ENCODE data around the gene ERFL. TPM values are rescaled to one million over a fixed set of nuclear protein-coding genes. Genes with fewer than 3 reads are reported as not detected.

The ERFL gene
- 0.20 to 0.39 TPM (median 0.30 TPM) in 5 replicates for total RNA-seq (2022; extraction: Qiagen RNA extraction)

GRCh38 chr19:41928221-41928683, at the start of gene ERFL:
Gene ERFL, minus strand, starts transcription at chr19:41928449. Its CDS starts 15,530 bp downstream, at chr19:41912919.

DNA sequence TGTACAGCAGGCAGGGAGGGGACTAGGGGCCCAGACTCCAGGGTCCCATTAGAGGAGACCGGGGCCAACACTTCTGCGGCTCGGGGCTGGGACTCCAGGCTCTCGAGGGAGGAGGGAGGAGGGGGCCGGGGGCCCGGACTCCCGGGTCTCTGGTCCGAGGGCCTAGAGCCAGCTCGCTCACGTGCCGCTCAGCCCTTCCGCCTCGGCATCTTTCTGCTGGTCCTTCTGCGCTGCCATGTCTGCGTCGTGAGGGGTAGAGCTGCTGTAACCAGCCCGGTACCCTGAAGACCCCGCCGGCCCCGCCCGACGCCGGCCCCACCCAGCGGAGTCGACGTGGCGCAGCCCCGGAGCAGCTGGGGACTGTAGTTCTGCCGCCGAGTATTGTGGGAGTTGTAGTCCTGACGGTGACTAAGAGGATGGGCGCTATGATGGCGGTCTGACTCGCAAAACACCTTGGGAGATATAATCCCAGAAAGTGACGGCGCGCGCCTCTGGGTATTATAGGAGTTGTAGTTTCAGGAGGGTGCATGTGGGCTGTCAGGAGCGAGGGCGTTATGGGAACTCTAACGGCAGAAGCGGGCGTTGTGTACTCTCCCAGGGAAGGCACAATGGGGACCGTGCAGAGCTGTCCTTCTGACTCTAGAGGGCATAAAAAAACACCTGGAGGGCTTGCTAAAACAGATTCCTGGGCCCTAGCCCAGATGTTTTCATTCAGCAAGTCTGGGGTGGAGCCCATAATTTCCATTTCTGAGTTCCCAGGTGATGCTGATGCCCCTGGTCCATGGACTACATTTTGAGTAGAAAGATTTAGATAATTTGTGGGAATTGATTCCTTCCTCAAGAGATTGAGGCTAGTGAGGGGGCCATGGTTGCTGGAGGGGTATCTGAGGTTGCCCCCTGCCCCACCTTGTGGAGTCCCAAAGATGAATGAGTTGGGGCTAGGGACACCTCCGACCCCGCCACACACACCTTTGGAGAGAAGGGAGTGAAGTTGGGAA, 31.1 kb upstream of the ERFL start, which contains the start of gene RABAC1:
Gene RABAC1, minus strand, starts transcription at position 266 of the 998 bp plus-strand sequence. Its CDS starts 29 bp downstream, at position 237.

DNA sequence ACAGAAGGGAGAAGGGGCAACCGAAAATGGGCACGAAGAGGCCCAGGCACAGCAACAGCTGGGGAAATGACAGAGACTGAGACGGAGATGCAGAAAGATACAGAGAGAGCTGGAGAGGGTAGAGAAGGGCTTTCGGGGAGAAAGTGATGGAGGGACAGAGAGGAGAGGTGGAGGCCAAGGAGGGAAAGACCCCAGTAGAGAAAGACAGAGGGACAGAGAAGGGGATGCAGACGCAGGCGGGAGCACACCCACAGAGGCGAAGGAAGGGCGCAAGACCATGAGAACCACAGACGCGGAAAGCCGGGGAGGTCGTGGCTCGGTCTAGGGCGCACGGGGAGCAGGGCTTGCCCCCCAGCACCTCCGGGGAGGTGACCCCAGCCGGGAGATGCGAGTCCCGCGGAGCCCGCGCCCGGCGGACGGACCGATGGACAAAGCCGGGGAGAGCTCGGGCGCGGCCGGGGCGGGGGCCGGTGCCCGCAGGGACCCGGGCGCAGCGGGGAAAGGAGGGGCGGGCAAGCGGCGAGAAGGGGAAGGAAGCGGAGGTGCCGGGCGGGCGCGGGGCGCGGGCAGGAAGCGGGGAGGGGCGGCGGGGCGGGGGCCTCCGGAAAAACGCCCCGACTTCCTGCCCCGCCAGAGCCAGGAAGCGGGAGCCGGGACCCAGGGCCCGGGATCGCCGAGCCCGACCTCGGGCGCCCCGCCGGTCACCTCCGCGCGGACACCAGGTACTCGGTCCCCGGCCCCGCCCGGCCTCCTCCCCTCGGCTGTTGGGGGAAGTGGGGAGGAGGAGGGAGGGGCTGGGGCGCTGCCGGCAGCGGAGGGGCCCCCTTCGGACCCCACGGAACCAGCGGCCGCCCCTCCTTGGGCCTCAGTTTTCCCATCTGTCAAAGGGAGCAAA, 45.4 kb downstream of the ERFL start, which contains the start of gene ARHGEF1:
Gene ARHGEF1, plus strand, starts transcription at position 617 of the 895 bp plus-strand sequence. CDS start 4,899 bp downstream, outside the sequence.

DNA sequence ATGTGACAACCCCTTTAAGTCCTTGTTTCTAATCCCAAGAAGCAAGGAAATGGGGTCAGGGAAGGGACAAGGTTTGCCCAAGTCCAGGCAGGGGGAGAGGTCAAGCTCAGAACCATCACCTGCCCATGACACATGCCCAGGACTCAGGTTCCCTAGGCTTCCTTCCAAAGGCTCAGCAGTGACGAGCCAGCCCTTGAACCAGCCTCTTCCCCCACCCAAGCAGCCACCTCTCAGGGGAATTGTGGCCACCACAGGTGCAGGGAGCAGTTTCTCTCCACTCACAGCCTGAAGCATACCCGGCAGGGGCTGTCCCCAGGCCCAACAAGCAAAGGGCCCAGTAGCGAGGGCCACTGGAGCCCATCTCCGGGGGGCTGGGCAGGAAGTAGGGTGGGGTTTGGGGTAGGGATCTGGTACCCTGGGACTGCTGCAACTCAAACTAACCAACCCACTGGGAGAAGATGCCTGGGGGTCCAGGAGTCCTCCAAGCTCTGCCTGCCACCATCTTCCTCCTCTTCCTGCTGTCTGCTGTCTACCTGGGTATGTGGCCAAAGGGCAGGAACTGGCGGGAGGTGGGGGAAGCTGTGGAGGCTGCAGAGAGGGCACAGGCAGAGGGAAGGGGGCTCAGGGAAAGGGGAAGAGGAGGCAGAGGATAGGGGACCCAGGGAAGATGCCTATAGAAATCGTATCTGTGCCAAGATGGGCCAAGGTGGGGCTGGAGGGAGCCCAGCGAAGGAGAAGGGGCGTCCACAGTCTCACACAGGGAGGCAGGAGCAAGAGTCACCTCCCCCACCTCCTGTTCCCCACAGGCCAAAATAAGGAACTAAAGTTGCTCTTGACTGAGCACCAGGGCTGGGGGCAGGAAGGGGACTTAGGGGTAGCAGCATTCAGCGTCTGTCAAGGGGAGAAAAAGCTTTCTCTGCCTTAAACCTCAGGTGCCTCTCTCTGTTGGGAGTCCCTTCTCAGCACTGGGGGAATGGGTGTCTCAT, 51.1 kb downstream of the ERFL start, which contains the start of gene CD79A:
Gene CD79A, plus strand, starts transcription at position 433 of the 986 bp plus-strand sequence. Its CDS starts 26 bp downstream, at position 459.

DNA sequence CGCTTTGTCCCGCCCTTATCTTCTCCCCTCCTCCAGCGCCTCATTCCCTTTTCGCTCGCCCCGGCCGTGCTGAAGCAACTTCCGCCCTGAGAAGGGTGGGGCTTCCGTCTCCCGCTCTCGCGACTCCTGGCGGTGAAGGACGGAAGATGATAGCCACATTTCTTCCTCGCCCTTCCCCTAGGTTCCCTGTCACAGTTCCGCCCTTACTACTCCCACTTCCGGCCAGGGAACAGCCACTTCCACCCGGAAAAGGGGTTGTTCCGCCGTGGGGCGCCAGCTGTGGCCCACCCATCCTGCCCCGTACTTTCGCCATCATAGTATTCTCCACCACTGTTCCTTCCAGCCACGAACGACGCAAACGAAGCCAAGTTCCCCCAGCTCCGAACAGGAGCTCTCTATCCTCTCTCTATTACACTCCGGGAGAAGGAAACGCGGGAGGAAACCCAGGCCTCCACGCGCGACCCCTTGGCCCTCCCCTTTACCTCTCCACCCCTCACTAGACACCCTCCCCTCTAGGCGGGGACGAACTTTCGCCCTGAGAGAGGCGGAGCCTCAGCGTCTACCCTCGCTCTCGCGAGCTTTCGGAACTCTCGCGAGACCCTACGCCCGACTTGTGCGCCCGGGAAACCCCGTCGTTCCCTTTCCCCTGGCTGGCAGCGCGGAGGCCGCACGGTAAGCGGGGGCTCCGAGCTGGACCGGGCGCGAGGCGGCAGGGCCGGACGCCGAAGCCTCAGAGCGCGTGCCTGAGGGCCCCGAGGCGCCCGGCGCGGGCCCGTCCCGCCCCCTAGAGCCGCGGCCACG, 68.4 kb downstream of the ERFL start, which contains the start of gene RPS19:
Gene RPS19, plus strand, starts transcription at position 638 of the 801 bp plus-strand sequence. CDS start 520 bp downstream, outside the sequence.

Other genes with a start within 250 kb of the ERFL start
- gene CEACAM7, start 240.2 kb downstream of the ERFL start, total RNA-seq (2022; extraction: Qiagen RNA extraction): 0.03 to 0.18 TPM (median 0.10 TPM) in 3 of 5 replicates, not detected in the others
- gene CEACAM5, start 219.8 kb downstream of the ERFL start, total RNA-seq (2022; extraction: Qiagen RNA extraction): 1.4 to 2.1 TPM (median 1.6 TPM) in 5 replicates
- gene CEACAM6, start 172.9 kb downstream of the ERFL start, total RNA-seq (2022; extraction: Qiagen RNA extraction): 14.7 to 22.7 TPM (median 18.6 TPM) in 5 replicates
- not detected in 5 replicates for gene CEACAM3, start 131.9 kb downstream of the ERFL start, total RNA-seq (2022; extraction: Qiagen RNA extraction)
- not detected in 5 replicates for gene LYPD4, start 83.8 kb downstream of the ERFL start, total RNA-seq (2022; extraction: Qiagen RNA extraction)
- gene DMRTC2, start 83.4 kb downstream of the ERFL start, total RNA-seq (2022; extraction: Qiagen RNA extraction): not detected in 5 replicates
- 7,675 to 10,466 TPM (median 9,473 TPM) in 5 replicates for gene RPS19, start 68.2 kb downstream of the ERFL start, total RNA-seq (2022; extraction: Qiagen RNA extraction)
- gene CD79A, start 51.2 kb downstream of the ERFL start, total RNA-seq (2022; extraction: Qiagen RNA extraction): 0.70 to 1.2 TPM (median 0.95 TPM) in 5 replicates
- gene ARHGEF1, start 45.3 kb downstream of the ERFL start, total RNA-seq (2022; extraction: Qiagen RNA extraction): 84.5 to 116 TPM (median 100 TPM) in 5 replicates
- 192 to 280 TPM (median 239 TPM) in 5 replicates for gene RABAC1, start 30.9 kb upstream of the ERFL start, total RNA-seq (2022; extraction: Qiagen RNA extraction)
- 4.0 to 4.6 TPM (median 4.2 TPM) in 5 replicates for gene ATP1A3, start 65.8 kb upstream of the ERFL start, total RNA-seq (2022; extraction: Qiagen RNA extraction)
- gene GRIK5, start 141.8 kb upstream of the ERFL start, total RNA-seq (2022; extraction: Qiagen RNA extraction): 0.38 to 0.52 TPM (median 0.48 TPM) in 5 replicates
- gene ZNF574, start 147.7 kb upstream of the ERFL start, total RNA-seq (2022; extraction: Qiagen RNA extraction): 32.0 to 38.0 TPM (median 35.5 TPM) in 5 replicates
- gene POU2F2, start 204.0 kb upstream of the ERFL start, total RNA-seq (2022; extraction: Qiagen RNA extraction): 0.33 to 0.80 TPM (median 0.70 TPM) in 5 replicates

Data from A549 treated with Hydrocortisone at 1 μM for 4 hours (cell line).